BJ (cell line): ENCODE measurements around the gene AJAP1. TPM values are rescaled to one million over a fixed set of nuclear protein-coding genes. Genes with fewer than 3 reads are reported as not detected.

ENCODE experiments used
- CTCF ChIA-PET: fragments of 350-600 bp; formaldehyde crosslinking; extraction: SDS; loops from one replicate; lab custom pipeline; 2021; ENCODE audit warnings: antibody characterized with exemption, inconsistent platforms; lab: Yijun Ruan, JAX
- POLR2A ChIA-PET: fragments of 300-600 bp; sonication (Branson Sonifier 250); formaldehyde crosslinking; extraction: SDS; loops from one replicate; lab custom pipeline; 2021; ENCODE audit warnings: antibody characterized with exemption; lab: Charles Lee
- DNase-seq: peaks from one replicate; pipeline ENCODE4 v3.0.0-alpha.2; 2011; ENCODE audit warnings: low read depth
- H3K27me3 ChIP-seq: 2 replicates; pipeline ENCODE4 v1.6.0; 2011; ENCODE audit warnings: low read length; ENCODE audit not compliant: control insufficient read depth, insufficient read depth
- H3K36me3 ChIP-seq: 2 replicates; pipeline ENCODE4 v1.5.1; 2011; ENCODE audit warnings: low read length; ENCODE audit not compliant: control insufficient read depth, insufficient read depth
- H3K4me3 ChIP-seq: 2 replicates; pipeline ENCODE4 v1.5.1; 2011; ENCODE audit warnings: low read depth, mild to moderate bottlenecking, control low read depth, low read length
- polyA plus RNA-seq: library from polyadenylated mRNA; depleted of rRNA; stranded (reverse); fragments of >200 nt; gene quantifications from 2 replicates; pipeline ENCODE4 v1.2.3, GENCODE V29; 2011
- TF ChIP-seq, protein P1 (sequence below): IDR thresholded peaks from 2 replicates; pipeline ENCODE4 v1.5.1; 2011; ENCODE audit warnings: low read depth, mild to moderate bottlenecking, control low read depth, inconsistent platforms, low read length, moderate library complexity; ENCODE audit not compliant: insufficient read depth

Gene AJAP1
- polyA plus RNA-seq, 1 experiment = 0.80 TPM

DNA sequence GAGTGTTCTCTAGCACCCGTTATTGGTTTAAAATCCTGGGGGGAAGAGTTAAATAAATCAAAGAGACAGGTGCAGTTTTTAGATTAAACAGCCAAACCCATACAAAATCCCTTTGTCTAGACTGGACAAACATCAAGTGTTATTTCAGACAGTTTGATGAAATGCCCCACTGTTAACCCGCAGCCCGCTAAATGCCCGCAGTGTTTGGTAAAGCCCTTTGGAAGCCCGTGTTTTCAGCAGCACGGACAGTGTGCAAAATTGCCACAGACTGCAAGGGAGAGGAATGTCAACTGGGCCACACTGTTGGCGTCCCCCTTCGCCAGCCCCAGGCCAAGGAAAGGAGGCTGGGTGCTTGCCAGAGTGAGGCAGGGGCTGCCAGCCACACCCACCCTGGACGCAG lies 26.6 kb downstream of the AJAP1 start:
- Histone ChIP-seq H3K36me3 (no peaks in the 10 kb centered on the region), H3K27me3 (no peaks in the 10 kb centered on the region), H3K4me3 (no peak overlapping the region)
- ChIA-PET POLR2A (no interaction called here), CTCF (no interaction called here)
- DNase-seq = no peak
- TF ChIP-seq, protein P1, sequence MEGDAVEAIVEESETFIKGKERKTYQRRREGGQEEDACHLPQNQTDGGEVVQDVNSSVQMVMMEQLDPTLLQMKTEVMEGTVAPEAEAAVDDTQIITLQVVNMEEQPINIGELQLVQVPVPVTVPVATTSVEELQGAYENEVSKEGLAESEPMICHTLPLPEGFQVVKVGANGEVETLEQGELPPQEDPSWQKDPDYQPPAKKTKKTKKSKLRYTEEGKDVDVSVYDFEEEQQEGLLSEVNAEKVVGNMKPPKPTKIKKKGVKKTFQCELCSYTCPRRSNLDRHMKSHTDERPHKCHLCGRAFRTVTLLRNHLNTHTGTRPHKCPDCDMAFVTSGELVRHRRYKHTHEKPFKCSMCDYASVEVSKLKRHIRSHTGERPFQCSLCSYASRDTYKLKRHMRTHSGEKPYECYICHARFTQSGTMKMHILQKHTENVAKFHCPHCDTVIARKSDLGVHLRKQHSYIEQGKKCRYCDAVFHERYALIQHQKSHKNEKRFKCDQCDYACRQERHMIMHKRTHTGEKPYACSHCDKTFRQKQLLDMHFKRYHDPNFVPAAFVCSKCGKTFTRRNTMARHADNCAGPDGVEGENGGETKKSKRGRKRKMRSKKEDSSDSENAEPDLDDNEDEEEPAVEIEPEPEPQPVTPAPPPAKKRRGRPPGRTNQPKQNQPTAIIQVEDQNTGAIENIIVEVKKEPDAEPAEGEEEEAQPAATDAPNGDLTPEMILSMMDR = no peak

DNA sequence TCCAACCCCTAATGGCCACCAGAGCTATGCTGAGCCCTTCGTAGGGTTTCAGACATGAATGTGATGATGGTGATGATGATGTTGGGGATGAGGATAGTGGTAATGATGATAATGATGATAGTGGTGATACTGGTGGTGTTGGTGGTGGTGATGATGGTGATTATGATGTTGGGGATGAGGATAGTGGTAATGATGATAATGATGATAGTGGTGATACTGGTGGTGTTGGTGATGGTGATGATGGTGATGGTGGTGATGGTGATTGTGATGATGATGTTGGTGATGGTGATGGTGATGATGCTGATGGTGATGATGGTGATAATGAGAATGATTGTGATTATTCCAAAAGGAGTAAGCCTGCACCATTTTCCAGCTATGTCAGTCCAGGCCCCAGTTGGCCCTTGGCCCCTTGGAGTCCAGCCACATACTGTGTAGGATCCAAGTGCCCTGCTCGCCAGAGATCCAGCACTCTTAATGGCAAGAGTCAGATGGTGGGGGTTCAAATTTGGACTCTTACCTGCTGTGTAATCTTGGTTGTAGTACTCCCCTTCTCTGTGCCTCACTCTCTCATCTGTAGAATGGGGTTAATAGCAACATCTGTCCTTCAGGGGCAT lies 28.3 kb downstream of the AJAP1 start:
- no peak for DNase-seq
- H3K4me3 ChIP-seq = no peak overlapping the region
- H3K27me3 ChIP-seq = no peaks in the 10 kb centered on the region
- TF ChIP-seq, protein P1 = no peak
- H3K36me3 ChIP-seq = no peaks in the 10 kb centered on the region
- POLR2A ChIA-PET = no interaction called here
- CTCF ChIA-PET = no interaction called here

DNA sequence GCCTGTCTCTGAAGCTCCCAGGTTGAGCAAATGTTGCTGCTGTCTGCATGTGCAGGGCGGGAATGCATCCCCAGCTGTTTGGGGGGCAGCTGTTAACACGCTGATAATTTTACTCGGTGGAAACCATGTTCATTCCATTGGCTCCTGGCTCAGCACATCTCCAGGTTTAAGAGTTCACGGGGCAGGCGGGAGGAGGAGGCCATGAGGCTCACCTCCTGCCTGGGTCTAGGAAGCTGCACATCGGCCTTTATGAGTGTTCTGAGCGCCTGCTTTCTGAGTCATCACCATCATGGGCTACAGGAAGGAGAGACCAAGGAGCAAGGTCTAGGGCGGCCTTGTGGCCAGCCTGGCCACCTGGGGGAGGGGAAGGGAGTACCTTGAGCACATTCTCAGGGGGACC lies 29.7 kb downstream of the AJAP1 start:
- Histone ChIP-seq H3K27me3 (no peaks in the 10 kb centered on the region), H3K36me3 (no peaks in the 10 kb centered on the region), H3K4me3 (no peak overlapping the region)
- CTCF ChIA-PET = no interaction called here
- POLR2A ChIA-PET = no interaction called here
- no peak for DNase-seq
- TF ChIP-seq, protein P1 = no peak

DNA sequence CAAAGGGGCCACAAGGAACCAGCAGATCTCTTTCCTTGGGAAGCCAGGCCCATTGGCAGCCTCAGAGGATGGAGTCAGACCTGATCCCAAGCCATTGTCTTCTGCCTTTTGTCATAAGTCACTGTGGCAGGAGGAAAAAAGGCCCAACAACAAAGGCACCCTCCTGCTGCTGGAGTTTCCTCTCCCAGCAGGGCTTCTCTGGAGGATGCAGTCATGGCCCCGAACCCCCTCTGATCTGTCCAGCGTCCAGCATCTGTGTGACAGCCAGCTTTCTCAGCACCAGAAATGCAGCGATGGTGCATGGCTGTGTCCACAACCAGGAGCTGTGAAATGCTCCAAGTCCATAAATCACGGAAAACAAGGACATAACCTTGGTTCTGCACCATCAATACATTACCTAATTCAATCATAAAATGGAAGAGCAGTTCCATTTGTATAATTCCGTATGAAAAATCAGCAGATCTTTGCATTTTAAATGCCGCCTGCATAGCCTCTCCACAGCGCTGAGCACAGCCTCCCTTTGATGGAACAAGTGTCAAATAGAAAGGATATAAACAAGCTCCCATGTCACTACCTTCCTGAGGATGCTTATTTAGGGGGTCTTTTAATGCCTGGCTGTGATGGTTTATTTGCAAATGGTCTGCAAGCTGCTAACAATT lies 30.6 kb downstream of the AJAP1 start:
- DNase-seq = no peak
- H3K36me3 ChIP-seq = no peaks in the 10 kb centered on the region
- ChIA-PET POLR2A (no interaction called here), CTCF (no interaction called here)
- H3K27me3 ChIP-seq = no peaks in the 10 kb centered on the region
- TF ChIP-seq, protein P1 = no peak
- H3K4me3 ChIP-seq = no peak overlapping the region

DNA sequence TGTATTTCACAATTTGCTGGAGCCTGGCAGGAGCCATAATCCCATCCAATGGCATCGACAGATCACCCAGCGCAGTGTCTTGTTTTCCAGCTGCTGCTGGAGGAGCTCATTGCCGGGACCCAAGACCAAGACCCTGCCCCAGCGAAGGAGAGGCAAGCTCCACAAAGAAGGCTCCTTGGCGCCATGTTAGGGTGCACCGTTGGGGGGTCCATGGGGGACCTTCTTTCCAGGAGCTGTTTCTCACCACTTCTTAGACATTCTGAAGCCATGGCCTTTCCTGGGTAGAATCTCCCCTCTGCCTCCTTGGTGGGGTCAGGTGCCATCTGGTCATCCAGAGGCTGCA lies 31.1 kb downstream of the AJAP1 start:
- POLR2A ChIA-PET = no interaction called here
- CTCF ChIA-PET = no interaction called here
- H3K4me3 ChIP-seq = no peak overlapping the region
- no peak for DNase-seq
- H3K27me3 ChIP-seq = no peaks in the 10 kb centered on the region
- TF ChIP-seq, protein P1 = no peak
- no peaks in the 10 kb centered on the region for H3K36me3 ChIP-seq
